ENCODE measurements around the gene PLEKHG1. TPM values are rescaled to one million over a fixed set of nuclear protein-coding genes. Genes with fewer than 3 reads are reported as not detected.
A peak's percentile ranks its signal among the peaks of the same experiment; 100 is the strongest.

The PLEKHG1 gene
- total RNA-seq, 1 experiment from 2014 or later, result 6.1 TPM

DNA sequence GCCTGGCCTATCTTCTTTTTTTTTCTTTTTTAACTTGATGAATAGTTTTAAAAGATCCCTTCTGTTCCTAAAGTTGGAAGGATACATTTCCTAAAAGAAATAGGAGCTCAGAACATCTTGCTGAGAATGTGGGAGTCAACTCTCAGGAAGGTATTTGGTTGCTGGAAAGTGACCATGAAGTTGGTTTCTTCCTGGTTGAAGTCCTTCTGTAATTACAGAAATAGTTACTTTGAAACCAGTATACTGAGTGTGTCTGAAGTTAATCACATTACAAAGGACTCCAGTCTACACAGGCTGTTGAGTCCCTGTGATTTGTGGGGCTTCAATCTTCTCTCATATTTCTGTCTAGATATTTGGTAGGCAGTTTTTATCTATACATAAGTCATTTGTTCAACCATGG lies 9.8 kb upstream of the PLEKHG1 start:
- no peak for DNase-seq (ENCODE audit: low read depth)

DNA sequence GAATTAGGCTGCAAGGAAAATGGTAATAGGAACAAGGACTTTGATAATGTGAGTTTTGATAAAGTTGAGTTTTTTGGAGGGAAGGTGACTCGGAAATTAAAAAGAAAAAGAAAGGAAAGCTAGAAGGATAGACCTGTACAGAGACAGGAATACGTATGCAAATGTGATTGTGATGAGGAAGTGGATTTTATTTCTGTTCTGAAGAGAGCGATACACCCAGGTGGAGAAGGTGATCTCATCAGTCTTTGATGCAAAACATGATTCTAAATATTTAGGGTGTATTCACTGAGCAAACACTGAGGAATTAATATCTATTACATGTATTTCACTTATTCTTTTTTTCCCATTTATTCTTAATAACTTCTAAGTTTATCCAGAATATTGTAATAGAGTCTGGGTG lies 9.2 kb upstream of the PLEKHG1 start:
- DNase-seq (ENCODE audit: low read depth), result no peak

- DNase-seq (ENCODE audit: low read depth), result no peak
These were observed 7.2 kb upstream of the PLEKHG1 start for GRCh38 chr6:150592377-150592995.

DNA sequence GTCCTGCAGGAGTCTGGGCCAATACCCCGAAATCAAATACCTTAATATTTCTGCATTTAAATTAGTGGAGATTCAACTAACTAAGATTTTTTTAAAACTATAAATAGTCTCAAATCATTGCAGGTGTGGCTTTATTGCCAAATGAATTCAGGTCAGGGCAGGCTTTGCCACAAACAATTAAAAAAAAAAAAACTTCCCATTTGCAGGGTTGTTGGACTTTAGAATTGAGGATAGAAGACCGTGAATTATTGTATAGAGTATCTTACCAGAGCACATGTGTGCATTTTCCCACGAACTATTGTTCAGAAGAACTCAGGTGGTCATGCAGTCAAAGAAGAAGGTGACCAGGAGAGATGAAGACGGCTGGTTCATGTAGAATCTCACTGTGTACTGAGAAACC lies 6.6 kb upstream of the PLEKHG1 start:
- DNase-seq (ENCODE audit: low read depth), result no peak

DNA sequence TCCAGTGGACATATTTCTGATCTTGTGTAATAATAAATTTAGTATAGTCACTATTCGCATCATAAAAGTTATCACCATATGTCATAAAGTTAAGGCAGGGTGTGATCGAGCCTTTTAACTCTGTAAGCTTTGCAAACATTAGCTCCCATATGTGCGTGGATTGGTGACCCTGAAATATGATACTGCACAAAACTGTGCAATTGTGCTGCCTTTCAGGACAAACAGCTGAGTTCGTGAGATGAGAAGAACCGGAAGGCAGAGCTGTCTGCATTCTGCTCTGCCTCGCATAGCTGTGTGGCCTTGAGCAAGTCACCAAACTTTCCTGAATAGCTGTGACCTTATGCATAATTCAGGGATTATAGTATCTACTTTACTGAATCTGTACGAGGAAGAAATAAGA lies 3.2 kb upstream of the PLEKHG1 start:
- DNase-seq (ENCODE audit: low read depth), result no peak

DNA sequence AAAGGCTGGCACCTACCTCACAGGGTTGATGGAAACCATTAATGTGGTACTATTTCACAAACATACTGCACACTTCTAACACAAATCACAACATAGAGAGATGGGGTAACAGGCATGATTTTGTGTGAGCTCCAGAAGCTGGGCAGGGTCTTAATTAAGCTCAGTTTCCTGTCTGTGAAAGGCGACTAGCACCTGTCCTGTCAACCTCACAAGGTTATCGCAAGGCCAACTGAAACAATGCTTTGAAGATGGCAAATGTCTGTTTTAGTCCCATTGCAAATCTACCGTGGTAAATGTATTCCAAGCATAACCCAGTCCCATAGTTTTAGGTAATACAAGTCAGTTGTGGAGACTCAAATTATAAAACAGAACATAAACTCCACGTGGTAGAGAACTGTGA lies 1.3 kb upstream of the PLEKHG1 start:
- no peak for DNase-seq (ENCODE audit: low read depth)

GRCh38 chr6:150598858-150599198 lies 857 bp upstream of the PLEKHG1 start:
- DNase-seq (ENCODE audit: low read depth), result no peak

DNA sequence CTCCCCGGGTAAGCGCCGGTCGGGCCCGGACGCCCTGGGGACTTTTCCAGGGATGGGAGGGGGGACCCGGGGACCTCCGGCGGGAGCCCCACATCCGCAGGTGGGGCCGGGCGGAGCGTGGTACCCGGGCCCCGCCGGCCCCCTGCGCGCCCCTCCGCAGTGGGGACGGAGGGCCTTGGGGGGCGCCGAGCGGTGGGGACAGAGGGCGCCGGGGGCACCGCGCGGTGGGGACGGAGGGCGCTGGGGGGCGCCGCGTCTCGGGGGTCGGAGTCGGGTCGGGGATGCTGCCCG lies 270 bp downstream of the PLEKHG1 start:
- no peak for DNase-seq (ENCODE audit: low read depth)

DNA sequence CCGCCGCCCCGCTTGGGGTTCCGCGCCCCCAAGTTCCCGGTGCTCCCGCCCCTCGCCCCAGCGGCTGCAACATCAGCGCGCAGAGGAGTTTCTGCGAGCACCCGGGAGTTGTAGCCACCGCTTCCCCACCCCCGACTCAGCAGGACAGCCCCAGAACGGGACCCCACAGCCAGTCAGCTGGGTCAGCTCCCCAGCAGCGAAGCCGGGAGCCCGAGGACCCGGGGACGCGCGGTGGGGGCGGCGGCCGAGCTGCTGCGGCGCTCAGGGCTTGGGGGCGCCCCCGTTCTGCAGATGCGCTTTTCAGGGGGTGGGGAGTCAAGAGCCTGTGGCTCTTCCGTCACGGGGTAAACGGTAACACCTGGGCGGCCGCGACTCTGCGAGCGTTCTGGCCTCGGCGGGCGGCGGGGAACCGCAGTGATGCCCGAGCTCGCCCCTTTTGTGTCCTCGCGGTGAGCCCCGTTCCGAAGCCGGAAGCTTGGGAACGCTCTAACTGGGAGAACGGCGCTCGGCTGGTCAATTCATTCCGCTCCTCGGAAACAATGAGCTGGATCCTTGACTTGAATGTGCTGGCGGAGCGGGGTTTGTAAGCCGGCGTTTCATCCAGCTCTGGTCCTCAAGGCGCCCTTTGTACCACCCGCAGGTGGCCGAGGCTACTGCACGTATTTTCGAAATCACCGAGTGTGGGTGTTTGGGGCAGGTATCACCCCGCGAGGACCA lies 774 bp downstream of the PLEKHG1 start:
- DNase-seq (ENCODE audit: low read depth), result peak; percentile 92

DNA sequence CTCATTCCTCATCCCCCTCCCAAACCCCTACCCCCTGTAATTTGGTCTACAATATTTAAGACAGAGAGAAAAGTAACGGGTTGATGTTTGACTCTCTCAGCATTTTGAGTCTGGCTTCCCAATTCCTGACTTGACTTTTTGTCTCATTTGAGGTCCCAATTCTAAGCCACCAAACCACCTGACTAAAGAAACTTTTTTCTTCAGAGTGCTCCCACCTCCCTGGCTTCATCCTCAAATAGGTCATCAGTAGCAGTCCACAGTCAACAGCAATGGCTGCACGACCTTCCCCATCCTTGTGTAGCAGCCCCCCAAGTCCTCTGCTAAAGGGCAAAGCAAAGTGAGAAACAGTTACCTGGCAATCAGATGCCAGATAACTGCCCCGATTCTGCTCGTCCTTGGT lies 1.8 kb downstream of the PLEKHG1 start:
- no peak for DNase-seq (ENCODE audit: low read depth)

DNA sequence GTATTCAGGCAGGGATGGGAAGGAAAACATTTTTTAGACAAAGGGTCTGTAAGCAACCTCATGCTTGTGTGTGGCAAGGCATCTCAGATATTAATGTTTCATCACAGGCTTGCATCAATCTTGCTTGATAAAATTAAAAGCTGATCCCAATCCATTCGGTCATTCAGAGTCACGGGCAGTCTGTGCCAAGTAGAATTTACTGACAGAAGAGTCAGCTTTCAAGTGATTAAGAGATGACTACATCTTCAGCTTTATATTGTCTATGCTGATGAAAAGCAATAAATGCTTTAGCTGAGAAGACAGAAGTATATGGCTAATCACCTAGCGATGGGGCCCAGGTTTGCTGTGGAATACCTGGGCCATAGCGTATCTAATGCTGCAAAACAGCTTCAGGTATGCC lies 3.5 kb downstream of the PLEKHG1 start:
- no peak for DNase-seq (ENCODE audit: low read depth)

DNA sequence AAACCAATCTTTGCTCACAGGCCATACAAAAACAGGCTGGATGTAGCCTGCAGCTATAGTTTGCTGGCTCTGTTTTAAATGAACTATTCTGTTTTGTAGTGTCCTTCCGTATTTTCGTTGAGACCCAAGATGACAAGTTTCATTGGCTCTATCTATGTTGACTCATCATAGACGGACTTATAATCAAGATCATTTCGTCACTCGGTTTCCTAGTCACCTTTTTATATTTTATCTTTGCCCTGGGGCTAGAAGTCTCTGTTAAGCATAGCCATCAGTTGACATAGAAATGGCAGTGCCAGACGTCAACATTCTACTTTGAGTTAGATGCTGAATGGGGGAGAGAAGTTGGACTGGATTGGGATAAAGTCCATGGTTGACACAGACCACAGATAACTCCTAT lies 4.8 kb downstream of the PLEKHG1 start:
- DNase-seq (ENCODE audit: low read depth), result no peak

DNA sequence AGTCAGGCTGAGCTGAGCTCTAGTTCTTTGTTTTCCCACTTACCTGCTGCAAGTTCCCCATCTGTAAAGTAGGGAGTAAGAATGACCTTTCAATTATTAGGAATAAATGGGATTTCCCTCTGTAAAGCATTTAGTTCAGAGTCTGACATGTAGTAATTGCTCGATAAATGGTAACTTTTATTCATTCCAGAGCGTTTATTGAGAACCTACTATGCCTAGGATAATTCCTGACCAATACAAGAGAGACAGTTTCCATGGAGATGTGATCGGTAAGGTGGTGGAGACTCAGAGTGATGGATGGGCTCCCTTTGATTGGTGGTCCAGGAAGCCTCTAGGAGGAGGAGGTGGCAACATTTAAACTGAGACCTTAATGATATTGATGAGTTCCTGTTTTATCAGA lies 5.6 kb downstream of the PLEKHG1 start:
- no peak for DNase-seq (ENCODE audit: low read depth)

DNA sequence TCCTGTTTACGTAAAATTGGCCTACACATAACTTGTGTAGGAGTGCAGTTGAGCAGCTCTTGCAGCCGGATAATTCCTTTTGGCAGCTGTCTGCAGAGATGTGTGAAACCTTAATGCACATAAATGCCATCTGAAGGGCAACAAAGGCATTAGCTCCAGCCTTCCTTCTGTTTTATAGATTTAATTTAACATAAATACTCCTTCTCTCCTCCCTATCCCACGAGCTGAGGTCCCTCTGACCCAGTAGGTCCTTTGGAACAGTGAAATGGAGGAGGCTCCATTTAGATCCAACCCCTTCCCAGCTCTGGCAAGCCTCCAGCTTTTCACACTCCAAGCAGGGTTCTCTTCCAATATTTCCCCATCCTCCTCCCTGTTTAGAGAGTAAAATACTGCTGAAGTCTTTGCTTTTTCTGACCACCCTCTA lies 6.5 kb downstream of the PLEKHG1 start:
- no peak for DNase-seq (ENCODE audit: low read depth)

- DNase-seq (ENCODE audit: low read depth), result no peak
These were observed 7.1 kb downstream of the PLEKHG1 start for GRCh38 chr6:150606647-150607328.

DNA sequence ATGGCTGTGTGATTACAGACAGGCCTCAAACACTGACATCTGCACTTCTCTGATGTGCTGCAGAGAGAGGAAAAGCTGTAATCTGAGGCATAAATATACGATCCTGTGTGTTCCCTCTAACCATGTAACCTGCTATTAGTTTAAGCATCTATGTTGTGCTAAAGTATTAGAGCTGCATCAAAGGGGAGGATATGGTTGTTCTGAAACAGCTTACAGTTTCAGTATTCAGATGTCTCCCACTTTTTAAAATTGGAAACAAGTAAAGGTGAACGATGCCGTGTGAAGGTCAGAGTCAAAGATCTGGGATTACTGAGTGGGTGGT lies 7.6 kb downstream of the PLEKHG1 start:
- DNase-seq (ENCODE audit: low read depth), result no peak

DNA sequence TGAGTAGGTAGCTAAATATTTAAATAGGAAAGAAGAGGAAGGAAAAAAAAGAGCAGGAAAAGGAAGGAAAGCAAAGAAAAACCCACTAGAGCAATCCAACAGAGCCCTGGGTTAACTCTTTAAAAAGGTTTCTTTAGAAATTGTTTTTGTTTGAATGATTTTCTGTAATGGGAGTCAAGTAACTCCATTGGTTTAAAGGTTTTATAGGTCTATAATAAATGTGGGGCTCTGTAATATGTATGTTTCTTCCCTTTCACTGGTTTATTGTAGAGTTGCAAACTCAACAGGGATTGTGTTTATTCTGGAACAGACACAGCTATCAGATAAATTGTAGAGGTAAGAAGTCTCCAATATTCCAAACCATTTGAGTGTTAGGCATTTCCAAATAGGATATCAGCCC lies 10.9 kb downstream of the PLEKHG1 start:
- DNase-seq (ENCODE audit: low read depth), result no peak

DNA sequence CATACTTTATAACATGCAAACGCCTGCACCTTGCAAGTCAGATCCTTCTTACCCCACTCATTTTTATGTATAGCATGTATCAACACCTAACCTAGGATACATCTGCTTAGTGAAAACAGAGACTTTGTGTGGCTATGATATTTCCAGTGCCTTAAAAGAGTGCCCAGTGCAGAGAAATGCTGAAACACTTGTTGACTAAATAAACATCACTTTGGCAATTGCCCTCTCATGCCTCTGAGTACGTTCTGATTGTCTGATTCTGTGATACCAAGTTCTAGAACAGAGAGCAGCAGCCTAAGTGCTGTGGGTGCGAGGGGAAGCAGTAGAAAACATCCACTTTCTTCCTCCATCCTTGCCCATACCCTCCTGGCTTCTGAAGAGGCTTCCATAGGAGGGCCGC lies 13.6 kb downstream of the PLEKHG1 start:
- DNase-seq (ENCODE audit: low read depth), result no peak

- DNase-seq (ENCODE audit: low read depth), result no peak
These were observed 16.3 kb downstream of the PLEKHG1 start for GRCh38 chr6:150615967-150616366.

- no peak for DNase-seq (ENCODE audit: low read depth)
These were observed 16.9 kb downstream of the PLEKHG1 start for GRCh38 chr6:150616586-150616985.

GRCh38 chr6:150617062-150617461 lies 17.4 kb downstream of the PLEKHG1 start:
- no peak for DNase-seq (ENCODE audit: low read depth)

GRCh38 chr6:150617496-150618460 lies 18.1 kb downstream of the PLEKHG1 start:
- no peak for DNase-seq (ENCODE audit: low read depth)

DNA sequence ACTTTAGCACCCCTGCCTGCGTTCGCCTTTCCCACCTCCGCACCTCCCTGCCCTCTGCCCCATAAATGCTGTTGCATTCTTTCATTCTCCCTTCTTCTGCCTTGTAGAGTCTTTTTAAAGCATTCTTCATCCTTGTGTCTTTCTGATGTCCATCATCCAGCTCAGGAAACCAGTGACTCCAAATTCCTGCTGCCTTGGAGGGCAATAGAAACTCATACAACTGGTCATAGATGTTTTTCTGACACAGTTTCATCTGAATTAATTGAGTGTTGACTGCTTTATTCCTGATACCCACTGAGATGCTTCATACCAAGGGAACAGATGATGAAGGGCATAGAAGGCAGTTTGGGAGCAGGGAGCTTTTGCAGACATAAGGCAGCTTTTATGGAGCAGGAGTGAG lies 19.6 kb downstream of the PLEKHG1 start:
- DNase-seq (ENCODE audit: low read depth), result no peak

Measured in Daoy (cell line).